GM12878 (cell line): ENCODE results near the gene PEX5. TPM values are rescaled to one million over a fixed set of nuclear protein-coding genes. Genes with fewer than 3 reads are reported as not detected.
A peak's percentile ranks its signal among the peaks of the same experiment; 100 is the strongest.

Source experiments
- ASH2L ChIP-seq: fragments of 300-600, 200-600 bp; sonication (generic); IDR thresholded peaks from 2 replicates; pipeline ENCODE4 v1.6.1; 2017; ENCODE audit warnings: low read depth, mild to moderate bottlenecking, borderline replicate concordance
- CBFB ChIP-seq: IDR thresholded peaks from 2 replicates; pipeline ENCODE4 v1.6.1; 2016; ENCODE audit warnings: antibody characterized with exemption, low read depth
- KDM1A ChIP-seq: fragments of 200-600 bp; sonication (generic); IDR thresholded peaks from 2 replicates; pipeline ENCODE4 v1.6.1; 2016; ENCODE audit warnings: borderline replicate concordance
- MTA3 ChIP-seq: IDR thresholded peaks from 2 replicates; pipeline ENCODE4 v1.6.1; 2012; ENCODE audit warnings: low read length, inconsistent platforms, borderline replicate concordance
- MYC ChIP-seq: IDR thresholded peaks from 2 replicates; pipeline ENCODE4 v1.6.1; 2011; ENCODE audit warnings: mild to moderate bottlenecking, low read length, moderate library complexity, inconsistent platforms; ENCODE audit not compliant: insufficient read depth, insufficient replicate concordance, insufficient read length, severe bottlenecking
- NKRF ChIP-seq: fragments of 450-650 bp; conservative IDR thresholded peaks from 2 replicates; pipeline ENCODE4 v1.6.1; 2017; ENCODE audit warnings: mild to moderate bottlenecking, moderate library complexity
- POLR2AphosphoS2 ChIP-seq: IDR thresholded peaks from 2 replicates; pipeline ENCODE4 v1.6.1; 2011; ENCODE audit warnings: low read depth, mild to moderate bottlenecking, low read length, improper control_type of control experiment, moderate library complexity
- RAD21 ChIP-seq: IDR thresholded peaks from 2 replicates; pipeline ENCODE4 v1.6.1; 2011; ENCODE audit warnings: mild to moderate bottlenecking, low read depth, low read length, moderate library complexity; ENCODE audit not compliant: insufficient read depth
- SIN3A ChIP-seq: IDR thresholded peaks from 2 replicates; pipeline ENCODE4 v1.6.1; 2012; ENCODE audit warnings: low read depth, low read length, improper control_type of control experiment
- SPI1 ChIP-seq: IDR thresholded peaks from 2 replicates; pipeline ENCODE4 v1.6.1; 2011; ENCODE audit warnings: low read depth, mild to moderate bottlenecking, low read length, moderate library complexity, borderline replicate concordance; ENCODE audit not compliant: insufficient read depth
- STAT1 ChIP-seq: fragments of 450-650 bp; conservative IDR thresholded peaks from 2 replicates; pipeline ENCODE4 v1.6.1; 2014; ENCODE audit warnings: antibody characterized with exemption, mild to moderate bottlenecking
- STAT3 ChIP-seq: IDR thresholded peaks from 2 replicates; pipeline ENCODE4 v1.6.1; 2011; ENCODE audit warnings: low read depth, low read length, improper control_type of control experiment
- TCF3 ChIP-seq: IDR thresholded peaks from 2 replicates; pipeline ENCODE4 v1.6.1; 2012; ENCODE audit warnings: low read depth, mild to moderate bottlenecking, low read length, borderline replicate concordance; ENCODE audit not compliant: insufficient read depth
- WRNIP1 ChIP-seq: IDR thresholded peaks from 2 replicates; pipeline ENCODE4 v1.6.1; 2011; ENCODE audit warnings: low read depth, low read length, improper control_type of control experiment, borderline replicate concordance
- ZNF217 ChIP-seq: fragments of 450-650 bp; IDR thresholded peaks from 2 replicates; pipeline ENCODE4 v1.6.1; 2017; ENCODE audit warnings: antibody characterized with exemption, mild to moderate bottlenecking
- ZNF384 ChIP-seq: IDR thresholded peaks from 2 replicates; pipeline ENCODE4 v1.6.1; 2012; ENCODE audit warnings: low read depth, mild to moderate bottlenecking, low read length, improper control_type of control experiment, borderline replicate concordance
- polyA plus RNA-seq, 11 experiments: library from polyadenylated mRNA; depleted of rRNA in 4 of 11; unstranded in 6 of 11; stranded (reverse) in 5 of 11; fragments of >200 nt; fragmentation: Nextera tagmentation in 4 of 11; fragmentation: Illumina TruSeq in 1 of 11; extraction: Ambion mirVana in 4 of 11; extraction: Trizol in 1 of 11; gene quantifications; 1 replicate in 1 of 11; 2 replicates in 10 of 11; pipeline versions ENCODE4 v1.2.1 to v1.2.3, GENCODE V29; 2011 to 2016; ENCODE audit warnings: inconsistent platforms in 2 of 11, missing spikeins in 2 of 11, low read depth in 1 of 11
- total RNA-seq, 4 experiments: library from RNA; depleted of rRNA in 3 of 4; stranded (reverse); fragments of >200 nt in 3 of 4; fragmentation: Illumina TruSeq in 1 of 4; extraction: Trizol in 1 of 4; gene quantifications; 2 replicates each; pipeline versions ENCODE4 v1.2.1 to v1.2.3, GENCODE V29; 2013 to 2021
- TF ChIP-seq, protein P1 (sequence below): fragments of 450-650 bp; IDR thresholded peaks from 2 replicates; pipeline ENCODE4 v1.6.1; 2017; ENCODE audit warnings: mild to moderate bottlenecking

PEX5 gene
- total and polyA plus RNA-seq, 10 of the 15 experiments (the other 5 are each of a cell fraction or from before 2014, with no cell fraction given), result 1.3 to 31.9 (median 13.1) TPM

DNA sequence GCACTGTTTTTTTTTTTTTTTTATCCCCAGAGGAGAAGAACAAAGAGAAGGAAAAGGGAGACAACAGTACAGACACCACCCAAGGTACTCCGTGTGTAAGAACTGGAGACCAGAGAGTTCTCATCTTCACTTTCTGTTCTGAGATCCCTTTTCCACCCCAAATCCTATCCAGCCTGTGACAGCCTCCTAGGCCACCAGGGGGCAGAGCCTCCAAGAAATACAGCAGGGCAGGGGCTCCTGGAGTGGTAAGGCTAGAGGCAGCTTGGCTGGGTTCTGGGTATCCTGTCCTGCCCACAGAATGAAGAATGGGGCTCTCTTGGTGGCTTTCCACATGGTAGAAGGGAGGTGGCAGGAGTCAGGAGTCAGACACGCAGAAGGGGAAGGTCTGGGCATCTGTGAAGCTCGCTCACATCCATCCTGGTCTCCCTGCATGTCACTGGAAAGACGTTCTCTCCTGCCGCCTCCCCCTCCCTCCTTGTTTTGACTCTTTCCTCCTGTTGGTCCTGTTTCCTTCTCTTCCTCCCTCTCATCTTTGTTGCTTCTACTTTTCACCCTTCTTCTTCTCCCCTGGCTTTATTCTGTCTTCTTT, 47.3 kb upstream of the PEX5 start (continued):
- TF ChIP-seq, protein P1, sequence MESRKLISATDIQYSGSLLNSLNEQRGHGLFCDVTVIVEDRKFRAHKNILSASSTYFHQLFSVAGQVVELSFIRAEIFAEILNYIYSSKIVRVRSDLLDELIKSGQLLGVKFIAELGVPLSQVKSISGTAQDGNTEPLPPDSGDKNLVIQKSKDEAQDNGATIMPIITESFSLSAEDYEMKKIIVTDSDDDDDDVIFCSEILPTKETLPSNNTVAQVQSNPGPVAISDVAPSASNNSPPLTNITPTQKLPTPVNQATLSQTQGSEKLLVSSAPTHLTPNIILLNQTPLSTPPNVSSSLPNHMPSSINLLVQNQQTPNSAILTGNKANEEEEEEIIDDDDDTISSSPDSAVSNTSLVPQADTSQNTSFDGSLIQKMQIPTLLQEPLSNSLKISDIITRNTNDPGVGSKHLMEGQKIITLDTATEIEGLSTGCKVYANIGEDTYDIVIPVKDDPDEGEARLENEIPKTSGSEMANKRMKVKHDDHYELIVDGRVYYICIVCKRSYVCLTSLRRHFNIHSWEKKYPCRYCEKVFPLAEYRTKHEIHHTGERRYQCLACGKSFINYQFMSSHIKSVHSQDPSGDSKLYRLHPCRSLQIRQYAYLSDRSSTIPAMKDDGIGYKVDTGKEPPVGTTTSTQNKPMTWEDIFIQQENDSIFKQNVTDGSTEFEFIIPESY, result no peak
- no peak for TF ChIP-seq ZNF384
- TF ChIP-seq CBFB, result no peak
- no peak for TF ChIP-seq MTA3
- TF ChIP-seq ZNF217, result no peak
- TF ChIP-seq SIN3A, result no peak
- no peak for TF ChIP-seq WRNIP1
- TF ChIP-seq RAD21, result peak; percentile 57
- TF ChIP-seq TCF3, result no peak
- TF ChIP-seq ASH2L, result no peak
- no peak for TF ChIP-seq STAT3
- no peak for TF ChIP-seq STAT1
- TF ChIP-seq SPI1, result no peak
- TF ChIP-seq KDM1A, result no peak
- TF ChIP-seq NKRF, result no peak
- no peak for TF ChIP-seq POLR2AphosphoS2
- TF ChIP-seq MYC, result no peak
- TF ChIP-seq, all 136 proteins: peak for 3
